ENCODE measurements around the gene ANO10.
"Not testable (repeated sequence)": the region's sequence is repeated elsewhere in the genome, so short reads cannot be mapped to it uniquely, and the experiment has no call there.

Gene ANO10

DNA sequence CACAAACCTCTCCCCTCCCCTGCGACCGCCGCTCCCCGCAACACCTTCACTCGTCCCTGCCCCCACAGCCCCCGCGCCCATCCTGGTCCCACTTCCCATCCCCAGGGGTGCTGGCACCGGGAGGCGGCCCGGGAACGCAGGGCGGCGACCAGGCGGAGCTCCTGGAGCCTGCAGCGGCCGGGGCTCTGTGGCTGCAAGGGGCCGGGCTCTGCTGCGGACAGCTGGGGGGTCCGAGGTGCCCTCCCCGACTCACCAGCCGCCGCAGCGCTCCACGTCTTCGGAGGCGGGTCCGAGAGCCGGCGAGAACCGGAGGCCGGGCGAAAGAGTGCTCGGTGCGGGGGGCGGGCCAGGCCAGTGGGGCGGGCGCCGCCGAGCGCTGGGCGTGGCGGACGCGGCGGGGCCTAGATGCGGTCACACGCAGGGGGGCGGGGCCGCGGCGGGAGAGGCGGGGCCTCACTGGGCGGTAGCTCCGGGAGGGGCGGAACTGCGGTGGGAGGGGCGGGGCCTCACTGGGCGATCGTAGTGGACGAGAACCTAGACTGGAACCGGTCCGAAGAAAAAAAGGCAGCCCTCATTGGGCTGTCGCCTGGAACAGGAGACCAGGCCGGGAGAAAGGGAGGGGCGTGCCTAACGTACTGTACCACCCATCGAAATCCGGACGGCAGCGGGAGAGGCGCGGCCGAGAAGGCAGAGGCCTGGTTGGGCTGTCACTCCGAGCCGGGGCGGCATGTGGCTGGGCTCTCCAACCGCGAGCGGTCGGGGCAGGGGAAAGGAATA is at the start of gene ANO10:
TSS of gene ANO10 (minus strand) at position 356 of the 777 bp plus-strand sequence. CDS start 16,159 bp downstream, outside the sequence.
- DNase-seq (ENCODE audit: low read depth in 2 of 3, low spot score in 1 of 3): peak; percentile 92 to 98 (median 97)

DNA sequence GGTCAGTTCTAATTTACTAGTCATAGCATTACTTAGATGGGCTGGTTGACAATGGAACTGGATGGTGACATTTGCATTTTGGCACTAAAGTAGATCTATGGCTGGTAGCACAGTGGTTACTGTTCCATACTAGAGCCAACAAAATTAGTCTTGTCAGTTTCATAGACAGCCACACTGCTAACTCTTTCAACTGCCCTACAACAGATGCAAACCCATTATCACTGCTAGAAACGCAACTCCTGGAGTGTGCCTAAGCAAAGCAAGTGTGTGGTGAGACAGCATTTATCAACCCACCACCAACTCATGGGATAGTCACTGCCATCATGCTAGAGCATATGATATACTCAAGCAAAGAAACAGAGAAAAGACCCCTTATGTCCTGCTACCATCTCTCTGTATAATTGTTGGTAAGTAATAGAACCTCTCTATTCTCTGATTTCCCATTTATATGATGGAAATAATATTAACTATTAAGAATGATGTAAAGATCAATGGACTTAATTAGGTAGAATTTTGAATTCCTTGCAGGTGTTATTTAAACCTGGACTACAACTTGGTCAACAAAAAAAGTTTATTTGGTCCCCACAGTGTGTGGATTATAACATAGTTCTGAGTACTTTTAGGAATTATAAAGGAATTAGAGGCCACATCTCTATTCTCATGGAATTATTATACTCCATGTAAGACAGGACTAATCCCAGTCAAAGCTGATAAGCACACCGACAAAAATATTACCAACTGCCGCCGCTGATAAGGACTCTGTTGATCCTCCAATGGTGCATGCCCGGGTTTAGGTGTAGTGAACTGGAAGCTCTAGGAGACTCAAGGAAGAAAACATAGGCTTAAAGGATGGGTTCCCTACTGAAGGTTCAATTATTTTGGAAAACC is 49.1 kb upstream of the ANO10 start:
- DNase-seq (ENCODE audit: low read depth in 2 of 3, low spot score in 1 of 3): no peak

DNA sequence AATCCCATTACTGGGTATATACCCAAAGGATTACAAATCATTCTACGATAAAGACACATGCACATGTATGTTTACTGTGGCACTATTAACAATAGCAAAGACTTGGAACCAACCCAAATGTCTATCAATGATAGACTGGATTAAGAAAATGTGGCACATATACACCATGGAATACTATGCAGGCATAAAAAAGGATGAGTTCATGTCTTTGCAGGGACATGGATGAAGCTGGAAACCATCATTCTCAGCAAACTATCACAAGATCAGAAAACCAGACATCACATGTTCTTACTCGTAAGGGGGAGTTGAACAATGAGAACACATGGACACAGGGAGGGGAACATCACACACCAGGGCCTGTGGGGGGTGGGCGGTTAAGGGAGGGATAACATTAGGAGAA is 43.2 kb upstream of the ANO10 start:
- DNase-seq (ENCODE audit: low read depth in 2 of 3, low spot score in 1 of 3): not testable (repeated sequence)

DNA sequence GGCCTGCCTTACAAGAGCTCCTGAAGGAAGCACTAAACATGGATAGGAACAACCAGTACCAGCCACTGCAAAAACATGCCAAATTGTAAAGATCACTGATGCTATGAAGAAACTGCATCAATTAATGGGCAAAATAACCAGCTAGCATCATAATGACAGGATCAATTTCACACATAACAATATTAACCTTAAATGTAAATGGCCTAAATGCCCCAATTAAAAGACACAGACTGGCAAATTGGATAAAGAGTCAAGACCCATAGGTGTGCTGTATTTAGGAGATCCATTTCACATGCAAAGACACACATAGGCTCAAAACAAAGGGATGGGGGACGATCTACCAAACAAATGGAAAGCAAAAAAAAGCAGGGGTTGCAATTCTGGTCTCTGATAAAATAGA is 39.6 kb upstream of the ANO10 start:
- not testable (repeated sequence) for DNase-seq (ENCODE audit: low read depth in 2 of 3, low spot score in 1 of 3)

DNA sequence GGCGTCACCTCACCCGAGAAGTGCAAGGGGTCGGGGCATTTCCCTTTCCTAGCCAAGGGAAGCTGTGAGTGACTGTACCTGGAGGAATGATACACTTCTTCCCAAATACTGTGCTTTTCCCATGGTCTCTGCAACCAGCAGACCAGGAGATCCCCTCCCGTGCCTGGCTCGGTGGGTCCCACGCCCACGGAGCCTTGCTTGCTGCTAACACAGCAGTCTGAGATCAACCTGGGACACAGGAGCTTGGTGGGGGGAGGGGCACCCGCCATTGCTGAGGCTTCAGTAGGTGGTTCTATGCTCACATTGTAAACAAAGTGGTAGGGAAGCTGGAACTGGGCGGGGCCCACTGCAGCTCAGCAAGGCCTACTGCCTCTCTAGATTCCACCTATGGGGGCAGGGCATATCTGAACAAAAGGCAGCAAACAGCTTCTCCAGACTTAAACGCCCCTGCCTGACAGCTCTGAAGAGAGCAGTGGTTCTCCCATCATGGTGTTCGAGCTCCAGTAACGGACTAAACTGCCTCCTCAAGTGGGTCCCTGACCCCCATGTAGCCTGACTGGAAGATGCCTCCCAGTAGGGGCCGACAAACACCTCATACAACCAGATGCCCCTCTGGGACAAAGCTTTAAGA is 37.6 kb upstream of the ANO10 start:
- DNase-seq (ENCODE audit: low read depth in 2 of 3, low spot score in 1 of 3): no peak

GRCh38 chr3:43656390-43656789 is 34.6 kb upstream of the ANO10 start:
- not testable (repeated sequence) for DNase-seq (ENCODE audit: low read depth in 2 of 3, low spot score in 1 of 3)

GRCh38 chr3:43650345-43650744 is 28.5 kb upstream of the ANO10 start:
- no peak for DNase-seq (ENCODE audit: low read depth in 2 of 3, low spot score in 1 of 3)

DNA sequence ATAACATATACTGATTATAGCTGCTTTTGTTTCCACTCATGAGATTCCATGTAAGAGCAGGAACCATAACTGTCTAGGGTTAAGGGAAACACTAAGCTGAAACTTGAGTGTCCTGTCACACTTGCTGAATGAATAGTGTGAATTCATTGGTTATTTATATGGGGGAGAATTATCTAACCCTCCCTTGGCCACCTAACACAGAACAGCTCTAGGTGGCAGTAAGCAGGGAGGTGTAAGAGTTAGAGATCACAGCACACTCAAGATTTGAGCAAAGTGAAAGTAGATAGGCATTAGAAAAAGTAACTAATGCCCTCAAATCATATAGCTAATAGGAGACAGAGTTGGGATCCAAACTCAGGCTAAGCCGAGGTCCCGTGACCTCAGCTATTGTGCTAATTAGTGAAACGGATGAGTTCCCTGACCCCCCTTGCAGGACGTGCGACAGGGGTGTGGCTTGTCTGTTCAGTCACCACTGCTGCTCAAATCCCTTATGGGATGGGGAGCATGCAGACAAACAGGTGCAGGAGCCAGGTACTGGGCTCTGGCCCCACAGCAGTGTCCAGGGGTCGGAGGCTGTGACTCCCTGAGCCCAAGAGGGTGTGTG is 27.7 kb upstream of the ANO10 start:
- DNase-seq (ENCODE audit: low read depth in 2 of 3, low spot score in 1 of 3): no peak

DNA sequence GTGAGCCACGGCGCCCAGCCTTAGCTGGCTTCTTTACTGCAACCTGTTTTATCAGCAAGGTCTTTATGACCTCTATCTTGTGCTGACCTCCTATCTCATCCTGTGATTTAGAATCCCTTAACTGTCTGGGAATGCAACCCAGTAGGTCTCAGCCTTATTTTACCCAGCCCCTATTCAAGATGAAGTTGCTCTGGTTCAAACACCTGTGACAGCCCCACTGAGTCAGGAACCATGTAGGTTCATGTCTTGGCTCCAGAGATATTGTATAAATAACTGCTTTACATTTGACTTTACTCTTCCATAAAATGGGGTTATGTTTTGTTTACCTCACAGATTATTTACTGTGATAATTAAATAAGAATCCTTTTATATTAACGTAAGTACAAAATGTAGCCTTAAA is 27.1 kb upstream of the ANO10 start:
- DNase-seq (ENCODE audit: low read depth in 2 of 3, low spot score in 1 of 3): no peak

- DNase-seq (ENCODE audit: low read depth in 2 of 3, low spot score in 1 of 3): no peak
Observed at GRCh38 chr3:43647331-43648166, 25.7 kb upstream of the ANO10 start.

GRCh38 chr3:43644443-43644842 is 22.6 kb upstream of the ANO10 start:
- no peak for DNase-seq (ENCODE audit: low read depth in 2 of 3, low spot score in 1 of 3)

- DNase-seq (ENCODE audit: low read depth in 2 of 3, low spot score in 1 of 3): no peak
Observed at GRCh38 chr3:43641306-43642114, 19.7 kb upstream of the ANO10 start.

GRCh38 chr3:43640681-43641080 is 18.9 kb upstream of the ANO10 start:
- no peak for DNase-seq (ENCODE audit: low read depth in 2 of 3, low spot score in 1 of 3)

GRCh38 chr3:43638594-43639447 is 17.0 kb upstream of the ANO10 start:
- DNase-seq (ENCODE audit: low read depth in 2 of 3, low spot score in 1 of 3): peak in 2 of 3 donors; percentile 3 to 32

DNA sequence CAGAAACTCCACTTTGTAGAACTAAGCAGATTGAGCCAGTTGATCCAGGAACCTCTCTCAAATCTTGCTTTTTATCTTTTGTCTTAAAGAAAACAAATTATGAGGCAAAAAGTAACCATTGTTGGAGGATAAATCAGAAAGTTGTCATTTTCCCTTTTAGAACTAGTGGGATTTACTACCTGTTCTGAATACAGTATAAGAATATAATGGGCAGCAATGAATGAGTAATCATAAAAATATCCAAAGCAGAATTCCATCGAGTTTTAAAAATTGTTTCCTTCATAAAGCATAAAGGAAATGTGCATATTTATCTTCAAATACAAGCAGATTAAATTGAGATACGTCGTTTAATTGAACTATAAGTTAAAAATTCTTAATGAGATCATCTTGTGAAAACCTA is 15.9 kb upstream of the ANO10 start:
- no peak for DNase-seq (ENCODE audit: low read depth in 2 of 3, low spot score in 1 of 3)

- DNase-seq (ENCODE audit: low read depth in 2 of 3, low spot score in 1 of 3): no peak
Observed at GRCh38 chr3:43632986-43633385, 11.2 kb upstream of the ANO10 start.

- DNase-seq (ENCODE audit: low read depth in 2 of 3, low spot score in 1 of 3): no peak
Observed at GRCh38 chr3:43632269-43632733, 10.5 kb upstream of the ANO10 start.

- DNase-seq (ENCODE audit: low read depth in 2 of 3, low spot score in 1 of 3): no peak
Observed at GRCh38 chr3:43629741-43630140, 7.9 kb upstream of the ANO10 start.
